Lung (tissue), 12 donors: ENCODE results near the gene PAK1. TPM values are rescaled to one million over a fixed set of nuclear protein-coding genes. Genes with fewer than 3 reads are reported as not detected.

Source experiments
- ATAC-seq: fragments of 200-7000 bp; cut with Tn5 transposase; one replicate; pipeline ENCODE4 v1.9.1; 2020; ENCODE audit warnings: moderate number of reproducible peaks; ENCODE audit not compliant: insufficient read depth, low FRiP score
- DNase-seq, 3 donors: peaks; one replicate each; pipeline ENCODE4 v3.0.0-alpha.2; 2013 to 2017
- H3K27ac ChIP-seq, 2 donors: one replicate each; pipeline ENCODE4 v1.5.1; 2013; ENCODE audit warnings: mild to moderate bottlenecking in 2 of 2, moderate library complexity in 2 of 2, control low read depth in 1 of 2, inconsistent platforms in 1 of 2, low read depth in 1 of 2, low read length in 1 of 2
- H3K27me3 ChIP-seq, 3 donors: one replicate each; pipeline ENCODE4 v1.5.1; 2013; ENCODE audit warnings: low read length in 2 of 3; ENCODE audit not compliant: control insufficient read depth in 3 of 3, insufficient read depth in 3 of 3
- H3K36me3 ChIP-seq, 4 donors: one replicate each; pipeline ENCODE4 v1.5.1; 2013; ENCODE audit warnings: low read length in 4 of 4, mild to moderate bottlenecking in 1 of 4, moderate library complexity in 1 of 4; ENCODE audit not compliant: control insufficient read depth in 4 of 4, insufficient read depth in 4 of 4
- H3K4me1 ChIP-seq, 5 donors: one replicate each; pipeline ENCODE4 v1.5.1; 2013; ENCODE audit warnings: low read length in 5 of 5, mild to moderate bottlenecking in 2 of 5, moderate library complexity in 1 of 5; ENCODE audit not compliant: control insufficient read depth in 5 of 5, insufficient read depth in 5 of 5
- H3K4me3 ChIP-seq: one replicate; pipeline ENCODE4 v1.5.1; 2013; ENCODE audit warnings: mild to moderate bottlenecking, control low read depth, moderate library complexity
- H3K9ac ChIP-seq, 2 donors: one replicate each; pipeline ENCODE4 v1.5.1; 2013; ENCODE audit warnings: low read length in 2 of 2, control low read depth in 1 of 2; ENCODE audit not compliant: insufficient read depth in 1 of 2
- H3K9me3 ChIP-seq, 4 donors: one replicate each; pipeline ENCODE4 v1.5.1; 2013; ENCODE audit warnings: low read length in 3 of 4, mild to moderate bottlenecking in 1 of 4, moderate library complexity in 1 of 4; ENCODE audit not compliant: control insufficient read depth in 4 of 4, insufficient read depth in 3 of 4
- WGBS, 2 donors: extraction: QIAGEN DNeasy Blood & Tissue Kit; methylation state at CpG; one replicate each; pipeline ENCODE4 v1.1.7; 2013; 5-methylcytosine and 5-hydroxymethylcytosine counted together
- polyA plus RNA-seq, 2 donors: library from polyadenylated mRNA; stranded (reverse); fragments of 200-250 nt; gene quantifications; one replicate each; pipeline ENCODE4 v1.2.1, GENCODE V29; 2013
- total RNA-seq, 2 donors: library from RNA; depleted of rRNA in 1 of 2; stranded (reverse); fragments of >200 nt in 1 of 2; gene quantifications; one replicate each; pipeline ENCODE4 v1.2.1, GENCODE V29; 2014 to 2021
- TF ChIP-seq, protein P1 (sequence below): IDR thresholded peaks from 2 replicates; pipeline ENCODE4 v1.5.1; 2012; ENCODE audit warnings: mild to moderate bottlenecking; ENCODE audit errors: control extremely low read depth, extremely low read depth
- donor health status: control.
- donor health status: control.
- donor health status: Bipolar disorder and iron deficiency.
- donor health status: healthy.
- donor health status: DM: yes; HTN: yes; CAD: no.

Gene PAK1
- total and polyA plus RNA-seq, 4 donors = 8.4 to 70.6 (median 29.8) TPM

GRCh38 chr11:77450227-77450626, 23.7 kb downstream of the PAK1 start:
- Histone ChIP-seq H3K27me3 (no peaks in the 10 kb centered on the region), H3K4me3 (no peak overlapping the region), H3K36me3 (no peaks in the 10 kb centered on the region), H3K4me1 (no peaks in the 10 kb centered on the region), H3K27ac (no peak overlapping the region), H3K9ac (no peak overlapping the region), H3K9me3 (no peaks in the 10 kb centered on the region)
- TF ChIP-seq, protein P1, sequence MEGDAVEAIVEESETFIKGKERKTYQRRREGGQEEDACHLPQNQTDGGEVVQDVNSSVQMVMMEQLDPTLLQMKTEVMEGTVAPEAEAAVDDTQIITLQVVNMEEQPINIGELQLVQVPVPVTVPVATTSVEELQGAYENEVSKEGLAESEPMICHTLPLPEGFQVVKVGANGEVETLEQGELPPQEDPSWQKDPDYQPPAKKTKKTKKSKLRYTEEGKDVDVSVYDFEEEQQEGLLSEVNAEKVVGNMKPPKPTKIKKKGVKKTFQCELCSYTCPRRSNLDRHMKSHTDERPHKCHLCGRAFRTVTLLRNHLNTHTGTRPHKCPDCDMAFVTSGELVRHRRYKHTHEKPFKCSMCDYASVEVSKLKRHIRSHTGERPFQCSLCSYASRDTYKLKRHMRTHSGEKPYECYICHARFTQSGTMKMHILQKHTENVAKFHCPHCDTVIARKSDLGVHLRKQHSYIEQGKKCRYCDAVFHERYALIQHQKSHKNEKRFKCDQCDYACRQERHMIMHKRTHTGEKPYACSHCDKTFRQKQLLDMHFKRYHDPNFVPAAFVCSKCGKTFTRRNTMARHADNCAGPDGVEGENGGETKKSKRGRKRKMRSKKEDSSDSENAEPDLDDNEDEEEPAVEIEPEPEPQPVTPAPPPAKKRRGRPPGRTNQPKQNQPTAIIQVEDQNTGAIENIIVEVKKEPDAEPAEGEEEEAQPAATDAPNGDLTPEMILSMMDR = no peak
- 56 to 76% methylated on average over 1 of the region's 1 CpG for WGBS, 2 donors
- ATAC-seq = no peak
- DNase-seq = no peak

DNA sequence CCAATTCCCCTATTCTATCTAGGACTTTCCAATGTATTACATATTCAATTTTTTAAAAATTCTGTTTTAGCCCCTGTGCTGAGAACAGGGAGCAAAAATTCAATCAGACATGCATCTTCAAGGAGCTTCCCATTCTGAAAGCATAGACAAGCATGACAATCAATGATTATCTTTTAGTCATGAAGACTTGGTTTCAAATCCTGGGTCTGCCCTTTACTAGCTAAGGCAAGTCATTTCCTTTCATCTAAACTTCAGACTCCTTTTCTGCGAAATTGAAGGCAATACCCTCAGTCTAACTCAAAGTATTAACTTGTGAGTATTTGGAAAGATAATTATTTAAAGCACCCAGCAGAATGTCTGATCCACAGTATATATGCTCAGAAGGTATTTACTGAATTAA, 24.1 kb downstream of the PAK1 start:
- no peaks in the 10 kb centered on the region for H3K36me3 ChIP-seq
- no peak overlapping the region for H3K4me3 ChIP-seq
- H3K27me3 ChIP-seq = no peaks in the 10 kb centered on the region
- no peak overlapping the region for H3K27ac ChIP-seq
- H3K9me3 ChIP-seq = no peaks in the 10 kb centered on the region
- TF ChIP-seq, protein P1 = no peak
- no peak overlapping the region for H3K9ac ChIP-seq
- WGBS, 2 donors = 87 to 89% methylated on average over 1 of the region's 1 CpG
- ATAC-seq = no peak
- no peak for DNase-seq
- no peaks in the 10 kb centered on the region for H3K4me1 ChIP-seq

DNA sequence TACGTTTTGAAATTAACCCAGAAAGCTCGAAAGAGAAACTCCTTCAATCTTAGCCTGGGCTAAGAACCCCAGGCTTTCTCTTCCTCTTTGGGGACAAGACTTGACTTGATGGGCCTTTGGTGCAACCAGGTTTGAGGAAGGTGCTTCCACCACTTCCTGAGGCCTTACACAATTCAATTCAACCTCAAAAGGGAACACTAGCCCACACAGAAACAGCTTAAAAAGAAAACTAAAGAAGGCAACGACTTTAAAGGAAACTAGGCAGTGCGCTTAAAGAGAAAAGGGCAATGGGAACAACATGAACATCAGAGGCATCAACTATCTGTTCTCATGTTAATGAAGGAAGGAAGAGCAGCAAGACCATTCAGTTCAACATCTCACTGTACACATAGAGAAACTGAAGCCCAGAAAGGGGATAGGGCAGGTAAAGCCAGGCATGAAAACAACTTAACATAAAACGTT, 24.8 kb downstream of the PAK1 start:
- DNase-seq = no peak

More for the DNA sequence above, 24.8 kb downstream of the PAK1 start:
- no peak for ATAC-seq
- 29 to 53% methylated on average over 5 of the region's 5 CpGs for WGBS, 2 donors
- Histone ChIP-seq H3K36me3 (no peaks in the 10 kb centered on the region), H3K27me3 (no peaks in the 10 kb centered on the region), H3K4me1 (no peaks in the 10 kb centered on the region), H3K27ac (no peak overlapping the region), H3K4me3 (no peak overlapping the region), H3K9me3 (no peaks in the 10 kb centered on the region), H3K9ac (no peak overlapping the region)
- TF ChIP-seq, protein P1 = no peak
